ENCODE data around the gene RPP25L.
"Not testable (repeated sequence)": the region's sequence is repeated elsewhere in the genome, so short reads cannot be mapped to it uniquely, and the experiment has no call there.

RPP25L gene, protein sequence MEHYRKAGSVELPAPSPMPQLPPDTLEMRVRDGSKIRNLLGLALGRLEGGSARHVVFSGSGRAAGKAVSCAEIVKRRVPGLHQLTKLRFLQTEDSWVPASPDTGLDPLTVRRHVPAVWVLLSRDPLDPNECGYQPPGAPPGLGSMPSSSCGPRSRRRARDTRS

GRCh38 chr9:34611811-34612787 lies at the start of gene RPP25L:
TSS of gene RPP25L (minus strand) at chr9:34612097. CDS start at chr9:34611296, 801 bp downstream.
- DNase-seq = peak; percentile 74

GRCh38 chr9:34659592-34660253 lies 47.8 kb upstream of the RPP25L start:
- no peak for DNase-seq

- DNase-seq = no peak
Measured at GRCh38 chr9:34658461-34658860, 46.6 kb upstream of the RPP25L start.

- no peak for DNase-seq
Measured at GRCh38 chr9:34656992-34657391, 45.1 kb upstream of the RPP25L start.

- DNase-seq = no peak
Measured at GRCh38 chr9:34655394-34655793, 43.5 kb upstream of the RPP25L start.

DNA sequence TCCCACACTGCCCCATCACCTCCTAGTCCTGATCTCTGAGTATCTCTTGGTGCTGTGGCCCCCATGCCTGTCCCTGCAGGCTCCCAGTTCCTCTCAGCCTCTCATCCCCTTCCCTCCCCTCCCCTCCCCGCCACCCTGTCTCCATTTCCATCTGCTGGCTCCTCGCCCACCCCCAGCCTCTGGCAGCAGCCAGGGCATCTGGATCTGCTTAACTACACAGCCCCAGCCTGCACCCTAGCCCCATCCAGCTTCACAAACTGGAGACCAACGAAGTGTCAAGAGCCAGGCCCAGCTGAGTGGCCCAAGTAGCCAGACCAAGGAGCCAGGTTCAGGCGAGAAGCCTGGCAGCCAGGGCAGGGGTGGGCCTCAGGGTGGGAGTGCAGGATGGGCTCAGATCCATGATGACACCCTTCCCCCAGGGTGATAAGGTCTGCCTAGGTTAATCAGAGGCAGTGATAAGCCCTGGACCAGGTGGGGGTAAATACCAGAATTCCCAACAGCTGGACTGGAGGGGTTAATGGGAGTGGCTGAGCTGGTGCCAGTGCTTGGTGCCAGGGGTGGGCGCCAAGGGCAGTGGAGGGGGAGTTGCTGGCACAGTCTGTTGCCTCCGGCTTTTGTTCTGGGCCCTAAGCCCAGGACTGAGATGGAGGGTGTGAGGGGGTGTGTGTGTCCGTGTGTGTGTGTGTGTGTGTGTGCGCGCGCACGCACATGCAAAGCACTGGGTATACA lies 42.6 kb upstream of the RPP25L start:
- no peak for DNase-seq

DNA sequence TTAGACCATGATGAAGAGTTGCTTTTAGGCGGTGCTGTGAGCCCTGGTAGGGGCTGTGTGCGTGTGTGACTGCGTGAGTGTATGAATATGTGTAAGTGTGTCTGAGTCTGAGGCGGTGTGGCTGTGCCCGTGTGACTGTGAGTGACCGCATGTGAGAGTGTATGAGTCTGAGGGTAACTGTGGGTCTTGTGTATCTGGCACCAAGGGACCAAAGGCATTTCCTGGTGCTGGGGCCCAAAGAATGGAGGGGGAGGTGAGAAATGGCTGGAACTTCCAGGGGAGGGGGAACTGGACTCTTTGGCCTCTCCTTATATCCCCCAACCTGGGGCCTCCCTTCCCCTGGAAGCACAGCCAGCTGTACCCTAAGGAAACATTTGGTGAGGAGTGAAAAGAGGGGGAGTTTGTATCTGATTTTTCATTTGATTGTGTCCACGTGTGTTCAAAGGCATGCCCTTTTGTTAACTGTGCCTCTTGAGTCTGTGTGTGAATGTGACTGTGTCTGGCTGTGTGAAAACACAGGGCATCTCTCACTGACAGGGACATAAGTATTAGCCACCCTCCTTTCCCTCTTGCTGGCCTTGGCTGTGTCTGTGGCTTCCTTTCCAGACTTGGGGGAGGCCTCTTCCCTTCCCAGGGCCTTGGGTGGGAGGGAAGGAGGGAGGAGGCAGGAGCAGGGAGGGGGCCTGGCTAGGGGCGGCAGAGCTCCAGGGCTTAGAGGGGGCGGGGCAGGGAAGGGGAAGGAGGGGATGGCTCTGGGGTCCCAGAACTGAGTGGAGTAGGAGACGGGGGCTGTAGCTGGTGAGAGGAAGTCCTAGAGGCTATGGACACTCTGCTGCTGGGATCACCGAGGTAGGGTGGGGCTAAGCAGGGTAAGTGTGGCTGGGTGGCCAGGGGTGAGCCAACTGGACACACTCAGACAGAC lies 41.5 kb upstream of the RPP25L start:
- DNase-seq = no peak

- no peak for DNase-seq
Measured at GRCh38 chr9:34652602-34653000, 40.7 kb upstream of the RPP25L start.

DNA sequence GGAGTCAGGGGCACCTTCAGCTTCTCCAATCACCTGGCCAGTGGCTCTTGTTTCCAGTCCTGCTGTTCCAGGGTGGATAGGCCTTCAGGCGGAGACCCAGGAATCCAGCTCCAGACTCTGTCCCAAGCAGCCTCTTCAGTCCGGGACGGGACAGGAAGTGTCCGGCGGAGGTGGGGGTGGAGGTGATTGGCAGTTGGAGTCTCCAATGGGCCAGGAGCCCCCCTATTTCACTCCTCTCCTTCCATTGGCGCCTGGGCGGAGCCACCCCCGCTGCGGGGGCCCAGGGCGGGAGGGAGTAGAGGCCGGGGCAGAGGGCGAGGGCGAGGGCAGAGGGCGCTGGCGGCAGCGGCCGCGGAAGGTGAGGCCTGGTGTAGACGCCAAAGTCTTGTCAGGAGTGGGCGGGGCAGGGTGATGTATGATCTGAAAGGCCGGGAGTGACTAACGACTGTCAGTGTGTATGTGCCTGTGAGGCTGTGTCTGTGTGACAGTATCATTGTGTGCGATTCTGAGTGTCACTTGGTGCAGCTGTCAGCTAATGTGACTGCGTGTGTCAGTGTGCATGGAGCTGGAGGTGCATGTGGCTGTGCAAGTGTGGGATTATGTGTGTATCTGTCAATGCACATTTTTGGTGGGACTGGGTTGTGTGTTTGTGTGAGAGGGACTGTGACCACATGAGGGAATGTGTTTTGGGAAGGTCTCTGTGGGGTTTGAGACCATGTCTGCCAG lies 40.1 kb upstream of the RPP25L start, which contains the start of gene IL11RA:
Gene IL11RA, plus strand, starts transcription at position 310 of the 726 bp plus-strand sequence. CDS start 3,033 bp downstream, outside the sequence.
- peak; percentile 38 for DNase-seq

GRCh38 chr9:34651321-34651720 lies 39.4 kb upstream of the RPP25L start:
- no peak for DNase-seq

DNA sequence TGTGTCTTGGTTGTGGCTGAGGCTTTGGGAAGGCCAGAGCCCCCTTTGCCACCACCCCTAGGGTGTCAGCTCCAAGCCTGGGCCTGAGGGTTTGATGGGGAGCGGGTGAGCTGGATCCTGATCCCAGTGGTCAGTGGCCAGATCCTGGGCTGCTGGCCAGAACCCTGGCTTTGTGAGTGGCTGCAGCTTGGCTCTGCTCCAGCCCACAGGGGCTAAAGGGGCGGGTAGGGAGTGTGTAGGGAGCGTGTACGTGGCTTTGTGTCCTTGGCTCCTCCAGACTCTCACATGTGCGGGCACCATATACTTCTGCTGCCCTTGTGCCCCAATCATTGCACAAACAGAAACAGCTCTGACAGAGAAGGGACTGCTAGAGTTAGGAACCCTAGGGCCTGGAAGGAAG lies 38.9 kb upstream of the RPP25L start:
- DNase-seq = no peak

DNA sequence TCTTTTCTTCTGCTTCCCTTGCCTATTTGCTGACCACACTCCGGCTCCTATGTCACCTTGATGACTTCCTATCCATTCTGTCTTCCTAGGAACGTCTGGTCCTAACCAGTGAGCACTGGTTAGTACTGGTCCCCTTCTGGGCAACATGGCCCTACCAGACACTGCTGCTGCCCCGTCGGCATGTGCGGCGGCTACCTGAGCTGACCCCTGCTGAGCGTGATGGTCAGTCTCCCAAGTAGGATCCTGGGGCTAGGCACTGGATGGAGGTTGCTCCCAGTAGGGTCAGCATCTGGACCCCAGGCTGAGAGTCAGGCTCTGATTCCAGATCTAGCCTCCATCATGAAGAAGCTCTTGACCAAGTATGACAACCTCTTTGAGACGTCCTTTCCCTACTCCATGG lies 36.8 kb upstream of the RPP25L start:
- no peak for DNase-seq

GRCh38 chr9:34647651-34648050 lies 35.8 kb upstream of the RPP25L start:
- no peak for DNase-seq

DNA sequence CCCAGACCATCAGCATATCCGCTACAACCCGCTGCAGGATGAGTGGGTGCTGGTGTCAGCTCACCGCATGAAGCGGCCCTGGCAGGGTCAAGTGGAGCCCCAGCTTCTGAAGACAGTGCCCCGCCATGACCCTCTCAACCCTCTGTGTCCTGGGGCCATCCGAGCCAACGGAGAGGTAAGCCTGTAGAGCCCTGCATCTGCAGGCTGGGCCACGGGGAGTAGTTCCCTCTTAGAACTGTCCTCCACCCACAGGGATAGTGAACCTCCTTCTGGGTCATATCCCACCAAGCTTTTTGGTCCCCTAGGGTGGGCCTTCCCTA lies 35.1 kb upstream of the RPP25L start:
- no peak for DNase-seq

DNA sequence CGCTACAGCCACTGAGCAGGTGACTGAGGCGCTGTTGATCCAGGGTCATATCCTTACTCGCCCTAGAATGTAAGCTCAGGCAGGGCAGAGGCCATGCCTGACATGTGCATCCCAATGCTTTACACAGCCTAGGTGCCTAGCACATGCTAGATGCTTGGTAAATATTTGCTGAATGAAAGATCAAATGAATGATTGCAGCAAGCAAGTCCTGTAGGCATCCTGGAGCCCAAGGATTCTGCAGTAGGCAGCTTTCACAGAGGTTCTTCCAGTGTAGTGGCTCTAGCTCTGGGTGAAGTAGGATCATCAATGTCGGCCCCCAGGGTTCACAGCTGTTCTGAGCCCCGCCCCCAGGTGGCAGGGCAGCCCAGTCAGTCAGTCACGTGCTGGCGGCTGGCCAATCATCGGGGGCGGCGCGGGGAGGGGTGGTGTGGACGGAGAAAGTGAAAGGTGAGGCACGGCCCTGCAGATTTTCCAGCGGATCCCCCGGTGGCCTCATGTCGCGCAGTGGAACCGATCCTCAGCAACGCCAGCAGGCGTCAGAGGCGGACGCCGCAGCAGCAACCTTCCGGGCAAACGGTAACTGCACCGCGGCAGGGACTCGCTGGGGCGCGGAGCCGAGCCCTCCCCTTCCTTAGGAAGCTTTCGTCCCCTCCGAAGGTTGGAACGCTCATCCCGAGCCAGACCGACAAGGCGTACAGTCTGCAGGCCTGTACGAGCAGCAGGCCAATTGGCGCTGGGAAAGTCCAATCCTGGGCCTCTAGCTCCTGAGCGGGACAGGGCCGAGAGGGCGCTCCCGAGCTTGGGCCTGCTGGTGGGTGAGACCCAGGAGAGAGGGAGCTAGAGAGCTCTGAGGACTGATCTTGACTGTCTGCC lies 34.5 kb upstream of the RPP25L start, which contains the start of gene GALT:
Gene GALT, plus strand, starts transcription at position 465 of the 873 bp plus-strand sequence. Its CDS starts 30 bp downstream, at position 495.
- peak; percentile 97 for DNase-seq

GRCh38 chr9:34644766-34645314 lies 32.9 kb upstream of the RPP25L start:
- no peak for DNase-seq

- DNase-seq = no peak
Measured at GRCh38 chr9:34642679-34643078, 30.8 kb upstream of the RPP25L start.

DNA sequence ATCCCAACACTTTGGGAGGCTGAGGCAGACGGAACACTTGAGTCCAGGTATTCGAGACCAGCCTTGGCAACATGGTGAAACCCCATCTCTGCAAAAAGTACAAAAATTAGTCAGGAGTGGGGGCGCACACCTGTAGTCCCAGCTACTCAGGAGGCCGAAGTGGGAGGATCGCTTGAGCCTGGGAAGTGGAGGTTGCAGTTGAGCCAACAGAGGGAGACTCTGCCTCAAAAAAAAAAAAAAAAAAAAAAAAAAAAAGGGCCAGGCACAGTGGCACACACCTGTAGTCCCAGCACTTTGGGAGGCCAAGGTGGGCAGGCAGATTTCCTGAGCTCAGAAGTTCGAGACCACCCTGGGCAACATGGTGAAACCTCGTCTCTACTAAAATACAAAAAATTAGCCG lies 27.4 kb upstream of the RPP25L start:
- not testable (repeated sequence) for DNase-seq

- DNase-seq = no peak
Measured at GRCh38 chr9:34638138-34638445, 26.2 kb upstream of the RPP25L start.

All from activated CD4-positive, alpha-beta T cell treated with anti-CD3 and anti-CD28 coated beads, Interleukin-2, amount 50 U/mL, for 1 hour (primary cell).